CD4-positive, alpha-beta T cell treated with Interleukin-6 for 4 hours (primary cell): ENCODE data around the gene GTPBP3.

Experiments used
- DNase-seq: peaks from one replicate; pipeline ENCODE4 v3.0.0-alpha.2; 2020; ENCODE audit warnings: mixed read lengths

GTPBP3 gene

GRCh38 chr19:17327654-17328516 is 9.5 kb upstream of the GTPBP3 start:
- DNase-seq, result peak; percentile 82

GRCh38 chr19:17328517-17329365 is 8.6 kb upstream of the GTPBP3 start:
- DNase-seq, result peak; percentile 79

GRCh38 chr19:17329366-17330261 is 7.7 kb upstream of the GTPBP3 start:
- DNase-seq, result no peak

- no peak for DNase-seq
These were observed 6.9 kb upstream of the GTPBP3 start for GRCh38 chr19:17330262-17331044.

GRCh38 chr19:17331045-17331558 is 6.3 kb upstream of the GTPBP3 start:
- no peak for DNase-seq

- no peak for DNase-seq
These were observed 5.0 kb upstream of the GTPBP3 start for GRCh38 chr19:17332360-17332676.

GRCh38 chr19:17332677-17333581 is 4.4 kb upstream of the GTPBP3 start:
- DNase-seq, result peak; percentile 13

GRCh38 chr19:17333611-17334413 is 3.5 kb upstream of the GTPBP3 start:
- DNase-seq, result peak; percentile 90

- peak; percentile 95 for DNase-seq
These were observed 2.6 kb upstream of the GTPBP3 start, which contains the start of gene ANO8 for GRCh38 chr19:17334414-17335409. Gene ANO8, minus strand, starts transcription at chr19:17334855. Its CDS starts 185 bp downstream, at chr19:17334670.

GRCh38 chr19:17335575-17335974 is 1.8 kb upstream of the GTPBP3 start:
- no peak for DNase-seq

- DNase-seq, result peak; percentile 49
These were observed 501 bp downstream of the GTPBP3 start for GRCh38 chr19:17337675-17338432.

GRCh38 chr19:17338433-17339078 is 1.2 kb downstream of the GTPBP3 start:
- no peak for DNase-seq

- peak; percentile 47 for DNase-seq
These were observed 1.9 kb downstream of the GTPBP3 start for GRCh38 chr19:17339088-17339741.

- no peak for DNase-seq
These were observed 3.0 kb downstream of the GTPBP3 start for GRCh38 chr19:17340302-17340870.

GRCh38 chr19:17340871-17341357 is 3.6 kb downstream of the GTPBP3 start:
- no peak for DNase-seq

GRCh38 chr19:17341386-17341785 is 4.0 kb downstream of the GTPBP3 start:
- no peak for DNase-seq
